ENCODE measurements around the gene INHBE.
A peak's percentile ranks its signal among the peaks of the same experiment; 100 is the strongest.
"Not testable (repeated sequence)": the region's sequence is repeated elsewhere in the genome, so short reads cannot be mapped to it uniquely, and the experiment has no call there.

The INHBE gene

GRCh38 chr12:57476993-57477709 is 22.0 kb downstream of the INHBE start:
- no peak for DNase-seq

- DNase-seq: peak; percentile 55
Measured at GRCh38 chr12:57477710-57478681, 22.9 kb downstream of the INHBE start.

- no peak for DNase-seq
Measured at GRCh38 chr12:57479043-57479375, 23.9 kb downstream of the INHBE start.

- DNase-seq: peak; percentile 58
Measured at GRCh38 chr12:57479376-57480115, 24.4 kb downstream of the INHBE start, which contains the start of gene ARHGAP9. Gene ARHGAP9 (minus strand): TSS chr12:57479866. CDS start chr12:57479406, 460 bp downstream.

- no peak for DNase-seq
Measured at GRCh38 chr12:57481671-57482070, 26.6 kb downstream of the INHBE start.

- no peak for DNase-seq
Measured at GRCh38 chr12:57483466-57483865, 28.4 kb downstream of the INHBE start.

GRCh38 chr12:57485695-57486094 is 30.6 kb downstream of the INHBE start:
- DNase-seq: no peak

- DNase-seq: no peak
Measured at GRCh38 chr12:57487055-57487596, 32.0 kb downstream of the INHBE start.

GRCh38 chr12:57487597-57488401 is 32.7 kb downstream of the INHBE start, which contains the start of gene MARS1:
Gene MARS1 (plus strand): TSS chr12:57488068. CDS start chr12:57488091, 23 bp downstream.
- DNase-seq: peak; percentile 94

- no peak for DNase-seq
Measured at GRCh38 chr12:57488402-57489156, 33.5 kb downstream of the INHBE start.

GRCh38 chr12:57489157-57489641 is 34.1 kb downstream of the INHBE start:
- DNase-seq: no peak

- DNase-seq: no peak
Measured at GRCh38 chr12:57490126-57490525, 35.0 kb downstream of the INHBE start.

- no peak for DNase-seq
Measured at GRCh38 chr12:57491393-57492280, 36.5 kb downstream of the INHBE start.

GRCh38 chr12:57495051-57495701 is 40.1 kb downstream of the INHBE start:
- not testable (repeated sequence) for DNase-seq

- no peak for DNase-seq
Measured at GRCh38 chr12:57496822-57497221, 41.7 kb downstream of the INHBE start.

- no peak for DNase-seq
Measured at GRCh38 chr12:57497223-57498131, 42.4 kb downstream of the INHBE start.

GRCh38 chr12:57498132-57498502 is 43.0 kb downstream of the INHBE start:
- no peak for DNase-seq

GRCh38 chr12:57498571-57498970 is 43.5 kb downstream of the INHBE start:
- no peak for DNase-seq

Data from activated naive CD4-positive, alpha-beta T cell treated with Interleukin-2 at 50 U/mL for 16 hours (primary cell).